Colonic mucosa (tissue), 4 donors: ENCODE data around the gene HNF1B. TPM values are rescaled to one million over a fixed set of nuclear protein-coding genes. Genes with fewer than 3 reads are reported as not detected.

ENCODE experiments used
- DNase-seq: peaks from one replicate; pipeline ENCODE4 v3.0.0-alpha.2; 2020
- H3K27ac ChIP-seq: fragments of 200-600 bp; one replicate; pipeline ENCODE4 v1.8.0; 2021
- H3K27me3 ChIP-seq: fragments of 200-600 bp; one replicate; pipeline ENCODE4 v1.8.0; 2021
- H3K36me3 ChIP-seq: fragments of 200-600 bp; one replicate; pipeline ENCODE4 v1.8.0; 2021
- H3K4me1 ChIP-seq: fragments of 200-600 bp; one replicate; pipeline ENCODE4 v1.8.0; 2021; ENCODE audit warnings: mild to moderate bottlenecking
- H3K4me3 ChIP-seq: fragments of 200-600 bp; one replicate; pipeline ENCODE4 v1.8.0; 2021
- H3K9ac ChIP-seq, 2 donors: one replicate each; pipeline ENCODE4 v1.7.0; 2013; ENCODE audit warnings: control low read depth in 2 of 2, low read depth in 2 of 2, low read length in 2 of 2
- H3K9me3 ChIP-seq: fragments of 200-600 bp; one replicate; pipeline ENCODE4 v1.8.0; 2021
- intact Hi-C: fragments of 100-400 bp; cut with DNase I; formaldehyde crosslinking; loops from one replicate; pipeline ENCODE4 v1.14.1; 2022
- total RNA-seq, 2 donors: library from RNA; stranded (reverse); fragmentation: NEBNext Ultra II Directional in 1 of 2; extraction: Animal tissue kit (Norgen Biotek cat#: 25700) in 1 of 2; gene quantifications; one replicate each; pipeline ENCODE4 v1.2.1, GENCODE V29; 2021
- TF ChIP-seq, protein P1 (sequence below): fragments of 200-600 bp; IDR thresholded peaks from one replicate; pipeline ENCODE4 v1.8.0; 2022; ENCODE audit warnings: antibody characterized with exemption, mild to moderate bottlenecking
- donor health status: healthy.
- donor health status: DM: no; HTN: no; CAD: no.
- donor health status: DM: no; HTN: no; CAD: no.

HNF1B gene, protein sequence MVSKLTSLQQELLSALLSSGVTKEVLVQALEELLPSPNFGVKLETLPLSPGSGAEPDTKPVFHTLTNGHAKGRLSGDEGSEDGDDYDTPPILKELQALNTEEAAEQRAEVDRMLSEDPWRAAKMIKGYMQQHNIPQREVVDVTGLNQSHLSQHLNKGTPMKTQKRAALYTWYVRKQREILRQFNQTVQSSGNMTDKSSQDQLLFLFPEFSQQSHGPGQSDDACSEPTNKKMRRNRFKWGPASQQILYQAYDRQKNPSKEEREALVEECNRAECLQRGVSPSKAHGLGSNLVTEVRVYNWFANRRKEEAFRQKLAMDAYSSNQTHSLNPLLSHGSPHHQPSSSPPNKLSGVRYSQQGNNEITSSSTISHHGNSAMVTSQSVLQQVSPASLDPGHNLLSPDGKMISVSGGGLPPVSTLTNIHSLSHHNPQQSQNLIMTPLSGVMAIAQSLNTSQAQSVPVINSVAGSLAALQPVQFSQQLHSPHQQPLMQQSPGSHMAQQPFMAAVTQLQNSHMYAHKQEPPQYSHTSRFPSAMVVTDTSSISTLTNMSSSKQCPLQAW
- 10 to 100 TPM; 28.0 to 34.8 TPM for total RNA-seq

DNA sequence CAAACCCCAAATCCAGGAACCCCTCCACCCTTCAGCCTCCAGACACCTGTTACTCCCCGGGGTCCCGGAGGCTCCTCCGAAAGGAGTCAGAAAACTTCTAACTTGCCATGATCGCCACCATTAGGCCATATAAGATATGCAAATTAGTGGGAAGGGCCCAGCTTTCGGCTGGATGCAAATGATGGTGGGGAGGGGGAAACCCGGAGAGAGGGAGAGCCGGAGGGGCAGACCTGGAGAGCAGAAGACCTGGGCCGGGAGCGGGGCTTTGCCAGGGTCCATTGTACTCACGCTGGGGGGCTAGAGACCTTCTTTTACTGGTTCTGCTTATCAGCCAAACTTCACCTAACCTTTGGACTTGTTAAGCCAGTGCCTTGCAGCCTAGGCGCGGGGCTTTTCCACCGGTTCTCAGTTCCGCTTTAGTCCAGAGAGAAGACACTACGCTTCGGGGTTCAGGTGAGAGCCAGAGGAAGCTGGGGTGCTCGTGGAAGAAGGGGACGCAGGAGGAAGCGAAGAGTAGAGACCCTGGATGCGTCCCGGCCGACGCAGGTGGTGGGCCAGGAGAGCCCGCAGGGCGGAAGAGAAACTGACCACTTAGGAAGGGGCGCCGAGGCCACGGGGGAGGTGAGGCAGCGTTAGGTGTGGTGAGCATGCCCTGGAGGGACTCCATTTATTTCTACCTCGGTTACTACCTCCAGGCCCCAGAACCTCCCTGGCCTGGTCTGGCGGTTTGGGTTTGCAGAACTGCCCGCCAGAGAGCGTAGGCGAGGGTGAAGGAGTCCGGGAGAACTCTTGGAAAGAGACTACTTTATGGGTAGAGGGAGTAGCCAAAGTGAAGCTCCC, at the start of gene HNF1B:
TSS of gene HNF1B (minus strand) at position 99 of the 840 bp plus-strand sequence. CDS start 175 bp downstream, outside the sequence.
- Histone ChIP-seq H3K27me3 (peaks cover 20% of the 10 kb centered on the region), H3K36me3 (no peaks in the 10 kb centered on the region), H3K4me1 (no peaks in the 10 kb centered on the region), H3K9me3 (no peaks in the 10 kb centered on the region), H3K4me3 (peak within 1 kb of the TSS; percentile 49), H3K9ac (peak within 1 kb of the TSS; percentile 84 to 98), H3K27ac (peak within 1 kb of the TSS; percentile 69)
- DNase-seq = peak; percentile 90
- TF ChIP-seq, protein P1, sequence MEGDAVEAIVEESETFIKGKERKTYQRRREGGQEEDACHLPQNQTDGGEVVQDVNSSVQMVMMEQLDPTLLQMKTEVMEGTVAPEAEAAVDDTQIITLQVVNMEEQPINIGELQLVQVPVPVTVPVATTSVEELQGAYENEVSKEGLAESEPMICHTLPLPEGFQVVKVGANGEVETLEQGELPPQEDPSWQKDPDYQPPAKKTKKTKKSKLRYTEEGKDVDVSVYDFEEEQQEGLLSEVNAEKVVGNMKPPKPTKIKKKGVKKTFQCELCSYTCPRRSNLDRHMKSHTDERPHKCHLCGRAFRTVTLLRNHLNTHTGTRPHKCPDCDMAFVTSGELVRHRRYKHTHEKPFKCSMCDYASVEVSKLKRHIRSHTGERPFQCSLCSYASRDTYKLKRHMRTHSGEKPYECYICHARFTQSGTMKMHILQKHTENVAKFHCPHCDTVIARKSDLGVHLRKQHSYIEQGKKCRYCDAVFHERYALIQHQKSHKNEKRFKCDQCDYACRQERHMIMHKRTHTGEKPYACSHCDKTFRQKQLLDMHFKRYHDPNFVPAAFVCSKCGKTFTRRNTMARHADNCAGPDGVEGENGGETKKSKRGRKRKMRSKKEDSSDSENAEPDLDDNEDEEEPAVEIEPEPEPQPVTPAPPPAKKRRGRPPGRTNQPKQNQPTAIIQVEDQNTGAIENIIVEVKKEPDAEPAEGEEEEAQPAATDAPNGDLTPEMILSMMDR = no peak
- intact Hi-C loops = no loop called here

DNA sequence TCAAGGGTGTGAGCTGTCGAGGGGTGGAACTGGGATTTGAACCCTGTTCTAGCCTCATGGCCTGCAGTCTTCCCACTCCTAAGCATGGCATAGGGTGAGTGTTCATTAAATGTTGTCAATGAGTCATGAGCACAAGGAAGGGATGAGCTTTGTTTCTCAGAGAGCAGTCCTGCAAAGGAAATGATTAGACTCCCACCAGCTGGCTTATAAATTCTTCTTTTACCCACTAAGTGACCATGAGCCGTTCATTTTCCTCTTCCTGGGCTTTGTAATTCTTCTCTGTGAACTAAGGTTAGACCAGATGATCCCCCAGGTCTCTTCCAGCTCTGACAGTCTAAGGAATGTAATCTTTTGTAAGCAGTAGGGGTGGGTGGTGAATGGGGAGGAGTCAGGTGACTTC, 47.9 kb upstream of the HNF1B start:
- TF ChIP-seq, protein P1 = no peak

DNA sequence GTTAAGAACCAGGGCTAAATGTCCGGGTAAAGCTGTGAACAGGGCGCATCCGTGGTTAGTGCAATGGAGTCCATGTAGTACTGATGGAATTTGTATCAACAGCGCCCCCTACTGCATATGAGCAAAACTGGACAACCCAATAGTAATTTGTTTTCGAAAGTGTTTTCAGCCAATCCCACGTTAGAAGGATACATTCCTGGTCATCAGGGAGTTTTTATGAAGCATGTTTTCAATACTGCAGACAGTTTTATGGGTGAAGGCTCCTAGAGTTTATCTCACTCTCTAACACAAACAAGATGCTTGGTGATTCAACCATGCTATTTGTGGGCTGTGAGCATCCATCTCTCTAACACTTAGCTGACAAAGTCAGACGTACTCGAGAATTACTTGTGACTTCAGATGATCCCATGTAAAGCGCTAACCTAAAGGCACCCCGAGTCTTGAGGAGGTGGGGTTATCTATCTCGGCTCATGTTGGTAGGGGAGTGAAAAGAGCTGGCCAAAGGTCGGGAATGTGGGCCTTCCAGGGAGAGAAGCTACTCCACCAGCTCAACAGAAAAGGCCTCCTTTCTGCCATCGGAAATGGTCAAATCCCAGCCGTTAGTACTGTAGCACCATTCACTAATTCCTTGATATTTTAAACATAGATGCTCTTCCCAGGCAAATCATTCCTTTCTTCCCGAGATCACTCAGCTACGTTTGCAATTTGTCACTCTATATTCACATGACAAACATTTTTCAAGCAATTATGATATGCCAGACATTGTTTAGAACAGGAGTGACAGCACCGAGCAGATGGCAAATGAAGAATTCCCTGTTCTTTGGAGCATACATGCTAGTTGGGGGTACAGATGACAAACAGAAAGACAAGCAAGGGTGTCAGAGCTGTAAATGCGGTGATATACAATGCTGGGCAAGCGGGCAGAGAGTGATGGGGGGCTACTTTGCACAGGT, 46.9 kb upstream of the HNF1B start:
- H3K36me3 ChIP-seq = no peaks in the 10 kb centered on the region

More for the DNA sequence above, 47.9 kb upstream of the HNF1B start:
- Histone ChIP-seq H3K27me3 (no peaks in the 10 kb centered on the region), H3K9ac (no peak overlapping the region), H3K4me1 (peaks cover under 1% of the 10 kb centered on the region), H3K4me3 (no peak overlapping the region), H3K36me3 (no peaks in the 10 kb centered on the region), H3K27ac (no peak overlapping the region), H3K9me3 (no peaks in the 10 kb centered on the region)
- no peak for DNase-seq
- intact Hi-C loops = loop anchor here (5.0 kb wide), 1 partner anchor 90 kb away; no protein-coding TSS in a partner anchor

DNA sequence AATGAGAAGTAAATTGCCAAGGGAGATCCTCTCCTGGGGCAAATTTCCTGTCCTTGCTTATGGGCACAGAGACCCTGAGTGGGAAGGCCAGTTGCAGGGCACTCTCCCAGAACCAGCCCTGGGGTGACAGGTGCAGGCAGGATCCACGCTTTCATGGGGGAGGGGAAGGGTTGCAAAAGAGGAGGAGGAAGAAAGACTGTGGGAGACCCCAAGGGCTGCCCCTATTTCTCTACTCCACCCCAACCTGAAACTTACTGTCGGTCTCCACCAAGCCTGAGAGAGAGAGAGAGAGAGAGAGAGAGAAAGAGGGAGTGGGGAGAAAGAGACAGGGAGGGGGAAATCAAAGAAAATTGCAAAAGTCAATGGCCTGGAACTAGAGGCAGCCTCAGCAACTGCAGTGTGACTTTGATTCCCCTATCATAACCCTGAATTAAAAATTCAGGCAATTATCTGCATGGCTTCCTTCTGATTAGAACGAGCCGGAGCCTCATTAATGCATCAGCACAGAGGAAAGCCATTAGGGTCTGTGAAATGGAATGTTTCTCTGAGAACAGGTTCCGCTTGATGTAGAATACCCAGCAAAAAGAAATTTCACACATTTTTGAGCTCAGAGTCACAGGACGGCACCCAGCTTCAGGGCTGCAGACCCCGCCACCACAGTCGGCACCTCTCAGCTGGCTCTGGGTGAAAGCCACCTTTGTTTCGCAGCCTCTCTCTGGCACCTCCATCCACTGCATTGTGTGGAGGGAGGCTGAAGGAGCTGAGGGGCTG, 45.1 kb upstream of the HNF1B start:
- Histone ChIP-seq H3K9ac (peak overlapping the region in 1 of 2 donors; percentile 41), H3K27ac (peak overlapping the region; percentile 78), H3K36me3 (no peaks in the 10 kb centered on the region), H3K9me3 (no peaks in the 10 kb centered on the region), H3K27me3 (no peaks in the 10 kb centered on the region), H3K4me3 (no peak overlapping the region), H3K4me1 (peaks cover 10% of the 10 kb centered on the region)
- TF ChIP-seq, protein P1 = no peak
- DNase-seq = no peak
- intact Hi-C loops = loop anchor here (5.0 kb wide), 1 partner anchor 88 kb away; no protein-coding TSS in a partner anchor

More for the DNA sequence above, 46.9 kb upstream of the HNF1B start:
- intact Hi-C loops = loop anchor here (5.0 kb wide), 1 partner anchor 89 kb away; no protein-coding TSS in a partner anchor
- H3K4me1 ChIP-seq = peaks cover 9% of the 10 kb centered on the region
- TF ChIP-seq, protein P1 = peak; percentile 57
- no peak overlapping the region for H3K4me3 ChIP-seq
- peak; percentile 73 for DNase-seq
- H3K9me3 ChIP-seq = no peaks in the 10 kb centered on the region
- no peak overlapping the region for H3K27ac ChIP-seq
- H3K9ac ChIP-seq = no peak overlapping the region
- H3K27me3 ChIP-seq = no peaks in the 10 kb centered on the region
